Eye (tissue), 1 donor: ENCODE results near the gene ADM2.
A peak's percentile ranks its signal among the peaks of the same experiment; 100 is the strongest.
"Not testable (repeated sequence)": the region's sequence is repeated elsewhere in the genome, so short reads cannot be mapped to it uniquely, and the experiment has no call there.

Experiments
- DNase-seq: peaks from one replicate; pipeline ENCODE4 v3.0.0-alpha.2; 2015

Gene ADM2

GRCh38 chr22:50526834-50527801, 45.8 kb downstream of the ADM2 start:
- no peak for DNase-seq

DNA sequence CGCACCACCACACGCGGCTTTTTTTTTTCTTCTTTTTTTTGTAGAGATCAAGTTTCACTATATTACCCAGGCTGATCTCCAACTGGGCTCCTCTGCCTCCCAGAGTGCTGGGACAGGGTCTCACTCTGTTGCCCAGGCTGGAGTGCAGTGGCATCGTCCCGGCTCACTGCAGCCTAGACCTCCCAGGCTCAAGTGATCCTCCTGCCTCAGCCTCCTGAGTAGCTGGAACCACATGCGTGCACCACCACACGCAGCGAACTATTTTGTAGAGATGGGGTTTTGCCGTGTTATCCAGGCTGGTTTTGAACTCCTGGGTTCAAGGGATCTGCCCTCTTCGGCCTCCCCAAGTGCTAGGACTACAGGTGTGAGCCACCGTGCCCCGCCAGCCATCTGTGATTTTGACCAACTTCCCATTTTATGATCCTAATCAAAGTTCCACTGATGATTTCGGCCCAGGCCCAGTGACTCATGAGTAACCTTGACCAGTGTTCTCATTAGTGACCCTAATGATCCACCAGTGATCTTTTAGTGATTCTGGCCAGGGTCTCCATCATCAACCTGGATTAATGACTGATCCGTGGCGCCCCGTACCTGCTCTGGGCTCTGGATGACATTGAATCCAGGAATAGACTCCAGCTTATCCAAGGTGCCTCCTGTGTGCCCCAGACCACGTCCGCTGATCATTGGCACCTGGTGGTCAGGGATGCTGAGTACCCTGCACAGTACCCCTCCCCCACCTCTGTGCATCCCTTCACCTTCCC, 46.8 kb downstream of the ADM2 start:
- DNase-seq = no peak

DNA sequence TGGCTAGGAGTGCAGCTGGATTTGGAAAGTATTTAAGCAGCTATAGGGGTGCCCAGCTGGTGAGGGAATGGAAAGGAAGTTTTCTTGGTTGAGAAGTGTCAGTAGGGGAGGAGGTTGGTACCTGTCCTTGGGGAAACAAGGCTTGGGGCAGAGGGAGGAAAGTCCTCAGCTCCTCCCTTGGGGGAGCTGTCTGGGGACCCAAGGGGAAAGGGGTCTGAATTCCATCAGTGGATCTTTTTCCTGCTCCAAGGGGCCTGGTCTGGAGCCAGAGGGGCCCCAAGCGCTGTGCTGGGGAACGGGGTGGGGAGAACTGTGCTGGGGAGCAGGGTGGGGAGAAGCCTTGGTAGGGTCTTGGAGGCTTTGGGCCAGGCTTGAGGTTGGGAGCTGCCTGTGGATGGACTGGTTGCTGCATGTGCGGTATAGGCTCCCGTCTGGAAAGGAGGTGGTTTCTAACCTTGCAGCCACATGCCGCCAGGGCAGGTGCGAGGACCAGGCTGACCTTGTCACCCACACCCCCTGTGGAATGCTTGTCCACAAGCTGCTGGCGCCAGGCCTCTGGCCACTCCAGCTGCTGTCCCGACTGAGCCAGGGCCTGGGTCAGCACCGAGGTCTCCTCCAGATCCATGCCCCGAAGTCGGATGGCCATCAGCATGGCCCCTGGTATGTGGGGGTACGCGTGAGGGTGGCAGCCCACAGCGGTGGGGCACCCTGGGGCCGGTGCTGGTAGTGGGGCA, 47.5 kb downstream of the ADM2 start:
- DNase-seq = no peak

GRCh38 chr22:50529416-50529896, 48.1 kb downstream of the ADM2 start:
- DNase-seq = peak; percentile 42

- peak; percentile 62 for DNase-seq
These were observed 48.7 kb downstream of the ADM2 start, which contains the start of gene TYMP for GRCh38 chr22:50529897-50530579. TYMP (minus strand) TSS chr22:50530012; CDS start chr22:50529709, 303 bp downstream.

GRCh38 chr22:50530580-50530876, 49.2 kb downstream of the ADM2 start:
- no peak for DNase-seq

DNA sequence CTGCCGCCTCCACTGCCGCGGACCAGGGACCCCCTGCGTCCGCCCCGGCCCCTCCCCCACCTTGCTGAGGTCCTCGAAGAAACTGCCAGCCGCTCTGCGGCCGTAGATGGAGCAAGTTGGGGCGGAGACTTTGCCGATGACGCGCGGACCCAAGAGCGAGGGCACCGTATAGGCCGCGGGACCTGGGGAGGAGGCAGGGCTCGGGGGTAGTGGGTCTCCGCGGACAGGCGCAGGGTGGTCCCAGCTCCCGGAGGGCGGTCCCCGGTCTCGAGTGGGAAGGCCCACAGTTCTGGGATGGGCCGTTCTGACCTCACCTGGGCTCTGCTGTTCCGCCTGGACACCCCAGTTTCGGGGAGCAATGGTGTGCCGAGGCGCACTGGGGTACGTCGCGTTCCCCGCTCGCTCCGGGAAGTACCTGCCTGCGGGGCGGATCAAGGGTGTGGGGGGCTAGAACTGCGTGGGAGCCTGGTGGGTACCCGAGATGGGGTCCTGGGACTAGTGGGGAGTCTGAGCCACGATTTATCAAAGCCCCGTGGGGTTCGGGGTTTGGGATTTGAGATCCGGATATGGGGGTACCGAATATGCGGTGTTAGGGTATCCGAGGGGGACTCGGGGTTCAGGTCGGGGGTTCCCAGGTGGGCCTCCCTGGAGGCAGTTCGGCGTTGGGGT, 49.7 kb downstream of the ADM2 start:
- peak; percentile 84 for DNase-seq

- DNase-seq = peak; percentile 56
These were observed 50.2 kb downstream of the ADM2 start for GRCh38 chr22:50531546-50531961.

DNA sequence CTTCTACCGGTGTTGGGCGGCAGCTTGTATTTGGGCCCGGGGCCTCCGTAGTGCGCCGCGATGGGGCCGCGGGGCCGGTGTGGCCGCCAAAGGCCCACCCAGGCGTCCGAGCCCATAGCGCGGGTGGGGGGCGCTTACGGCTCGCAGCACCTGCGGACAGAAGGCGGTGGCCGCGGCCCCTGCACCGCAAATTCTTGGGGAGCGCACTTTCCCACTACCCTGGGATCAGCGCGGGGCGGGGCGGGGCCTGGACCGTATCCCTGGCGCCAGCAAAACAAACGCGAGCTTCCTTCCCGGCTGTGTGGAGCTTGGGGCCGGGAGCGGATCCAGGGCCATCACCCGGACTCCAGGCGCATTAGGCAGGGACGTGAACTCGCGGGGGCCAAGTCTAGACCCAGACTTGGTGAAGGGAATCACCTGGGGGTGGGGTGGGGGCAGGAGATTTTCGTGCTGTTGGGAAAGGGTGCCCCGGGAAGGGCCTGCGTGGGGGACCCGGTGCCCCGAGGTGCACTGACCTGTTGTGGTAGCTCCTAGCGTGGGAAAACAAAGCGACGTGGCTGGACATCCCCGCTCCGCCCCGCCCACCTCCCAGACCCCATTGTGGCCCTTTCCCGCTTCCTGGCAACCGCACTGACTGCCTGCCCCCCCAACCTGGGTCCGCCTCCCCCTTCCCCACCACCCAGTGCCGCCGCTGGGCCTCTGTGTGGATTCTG, 50.8 kb downstream of the ADM2 start:
- DNase-seq = peak; percentile 70

DNA sequence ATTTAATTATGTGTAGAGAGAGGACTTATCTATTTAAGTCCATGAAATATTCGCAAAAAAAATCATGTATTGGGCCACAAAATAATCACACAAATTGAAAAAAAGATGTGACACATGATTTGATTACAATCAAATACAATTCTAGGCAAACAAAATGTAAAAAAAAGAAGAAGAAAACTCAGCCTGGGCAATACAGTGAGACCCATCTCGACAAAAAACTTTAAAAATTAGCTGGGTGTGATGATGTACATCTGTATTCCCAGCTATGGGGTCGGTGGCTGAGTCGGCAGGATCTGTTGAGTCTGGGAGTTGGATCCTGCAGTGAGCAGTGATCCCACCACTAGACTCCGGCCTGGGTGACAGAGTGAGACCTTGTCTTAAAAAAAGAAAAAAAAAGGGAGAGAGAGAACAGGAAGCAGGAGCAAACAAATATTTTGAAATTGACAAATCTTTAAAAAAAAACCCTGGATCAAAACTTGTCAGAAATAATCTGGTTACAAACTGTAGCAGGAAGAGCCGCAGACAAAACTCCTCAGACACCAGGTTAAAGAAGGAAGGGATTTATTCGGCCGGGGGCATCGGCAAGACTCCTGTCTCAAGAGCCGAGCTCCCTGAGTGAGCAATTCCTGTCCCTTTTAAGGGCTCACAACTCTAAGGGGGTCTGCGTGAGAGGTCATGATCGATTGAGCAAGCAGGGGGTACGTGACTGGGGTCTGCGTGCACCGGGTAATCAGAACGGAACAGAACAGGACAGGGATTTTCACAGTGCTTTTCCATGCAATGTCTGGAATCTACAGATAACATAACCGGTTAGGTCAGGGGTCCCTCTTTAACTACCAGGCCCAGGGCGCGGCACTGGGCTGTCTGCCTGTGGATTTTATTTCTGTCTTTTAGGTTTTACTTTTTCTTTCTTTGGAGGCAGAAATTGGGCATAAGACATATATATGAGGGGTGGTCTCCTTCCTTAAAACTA, 51.8 kb downstream of the ADM2 start:
- DNase-seq = no peak

DNA sequence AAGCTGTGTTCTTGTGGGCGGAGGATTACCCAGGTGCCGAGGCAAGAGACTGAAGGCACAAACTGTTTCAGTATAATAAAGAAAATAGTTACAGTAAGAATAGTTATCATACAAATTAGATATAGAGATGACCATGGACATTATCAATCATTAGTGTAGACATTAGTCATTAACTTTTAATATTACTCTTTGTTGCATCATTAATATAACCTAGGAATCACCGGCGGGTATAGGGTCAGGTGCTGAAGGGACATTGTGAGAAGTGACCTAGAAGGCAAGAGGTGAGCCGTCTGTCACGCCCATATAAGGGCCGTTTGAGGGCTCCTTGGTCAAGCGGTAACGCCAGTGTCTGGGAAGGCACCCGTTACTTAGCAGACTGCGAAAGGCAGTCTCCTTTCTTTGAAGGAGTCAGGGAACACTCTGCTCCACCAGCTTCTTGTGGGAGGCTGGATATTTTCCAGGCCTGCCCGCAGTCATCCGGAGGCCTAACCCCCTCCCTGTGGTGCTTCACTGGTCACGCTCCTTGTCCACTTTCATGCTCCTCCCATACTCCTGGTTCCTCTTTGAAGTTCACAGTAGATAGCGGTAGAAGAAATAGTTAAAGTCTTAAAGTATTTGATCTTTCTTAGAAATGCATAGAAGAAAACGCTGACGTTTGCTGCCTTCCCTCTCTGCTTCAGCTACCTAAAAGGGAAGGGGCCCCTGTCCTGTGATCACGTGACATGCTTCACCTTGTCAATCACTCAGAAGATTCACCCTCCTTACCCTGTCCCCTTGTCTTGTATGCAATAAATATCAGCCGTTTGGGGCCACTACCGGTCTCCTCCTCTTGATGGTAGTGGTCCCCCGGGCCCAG, 52.7 kb downstream of the ADM2 start:
- DNase-seq = not testable (repeated sequence)

DNA sequence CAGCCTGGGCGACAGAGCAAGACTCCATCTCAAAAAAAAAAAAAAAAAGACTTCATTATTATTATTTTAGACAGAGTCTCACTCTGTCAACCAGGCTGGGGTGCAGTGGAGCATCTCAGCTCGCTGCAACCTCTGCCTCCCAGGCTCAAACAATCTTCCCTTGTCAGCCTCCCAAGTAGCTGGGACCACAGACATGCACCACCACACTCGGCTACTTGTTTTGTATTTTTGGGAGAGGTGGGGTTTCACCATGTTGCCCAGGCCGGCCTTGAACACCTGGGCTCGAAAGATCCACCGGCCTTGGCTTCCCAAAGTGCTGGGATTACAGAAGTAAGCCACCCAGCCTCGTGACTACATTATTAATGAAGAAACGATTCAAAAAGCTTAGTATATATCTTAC, 53.8 kb downstream of the ADM2 start:
- DNase-seq = no peak
